GM19043 (cell line): ENCODE results near the gene MECR.

Experiments
- ATAC-seq: cut with Tn5 transposase; IDR thresholded peaks from one replicate; pipeline ENCODE4 v1.9.1; 2021; ENCODE audit warnings: low read depth; ENCODE audit not compliant: unreplicated experiment

MECR gene

DNA sequence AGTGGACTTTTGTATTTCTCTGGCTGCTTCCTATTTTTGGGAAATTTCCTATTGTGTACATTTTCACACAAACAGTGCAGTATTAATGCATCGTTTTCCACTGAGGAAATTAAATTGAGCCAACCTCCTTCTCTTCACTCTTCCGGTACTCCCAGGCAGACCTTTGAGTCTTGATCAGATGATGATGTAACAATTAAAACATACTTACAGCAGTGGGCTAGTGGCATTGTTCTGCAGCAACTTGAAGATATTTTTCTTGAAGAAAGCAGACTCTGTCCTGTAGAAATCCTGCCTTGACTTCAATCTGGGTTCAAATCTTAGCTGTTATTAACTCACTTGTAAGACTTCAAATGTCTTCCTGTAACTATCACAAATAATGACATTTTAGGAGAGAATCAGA is 88.0 kb downstream of the MECR start:
- no peak for ATAC-seq
